SK-N-SH (cell line): Measurements from ENCODE around the gene PCDHGA1.

ENCODE experiments used
- CTCF ChIP-seq: fragments of 200-600 bp; sonication (generic); IDR thresholded peaks from 2 replicates; pipeline ENCODE4 v1.6.1; 2017; ENCODE audit warnings: antibody characterized with exemption, mild to moderate bottlenecking, moderate library complexity
- EP300 ChIP-seq, 2 experiments: IDR thresholded peaks; 2 replicates each; pipeline versions ENCODE4 v1.4.0 to v1.6.1; 2012; ENCODE audit warnings: borderline replicate concordance in 1 of 2, low read depth in 1 of 2, low read length in 1 of 2
- EZH2phosphoT487 ChIP-seq: fragments of 200-600 bp; sonication (generic); IDR thresholded peaks from 2 replicates; pipeline ENCODE4 v1.6.1; 2017; ENCODE audit warnings: low read depth, mixed run types, mild to moderate bottlenecking, antibody characterized with exemption, moderate library complexity, borderline replicate concordance
- FOXM1 ChIP-seq: IDR thresholded peaks from 2 replicates; pipeline ENCODE4 v1.4.0; 2012; ENCODE audit warnings: low read depth, mild to moderate bottlenecking
- GATA2 ChIP-seq: sonication (generic); formaldehyde crosslinking; IDR thresholded peaks from 2 replicates; pipeline ENCODE4 v1.5.0; 2020; ENCODE audit warnings: mild to moderate bottlenecking, missing genetic modification reagents
- PBX3 ChIP-seq: IDR thresholded peaks from 2 replicates; pipeline ENCODE4; 2012
- POLR2AphosphoS5 ChIP-seq: IDR thresholded peaks from 2 replicates; pipeline ENCODE4 v1.6.1; 2012; ENCODE audit warnings: low read depth, low read length
- RCOR1 ChIP-seq: fragments of 150-350 bp; IDR thresholded peaks from 2 replicates; pipeline ENCODE4 v1.6.1; 2017; ENCODE audit warnings: antibody characterized with exemption, low read length
- RFX5 ChIP-seq: IDR thresholded peaks from 2 replicates; pipeline ENCODE4 v1.6.1; 2012; ENCODE audit warnings: mild to moderate bottlenecking, improper control_type of control experiment, low read length
- RXRA ChIP-seq: IDR thresholded peaks from 2 replicates; pipeline ENCODE4 v1.4.0; 2012; ENCODE audit warnings: low read depth, mild to moderate bottlenecking, borderline replicate concordance
- SMC3 ChIP-seq: IDR thresholded peaks from 2 replicates; pipeline ENCODE4 v1.6.1; 2012; ENCODE audit warnings: low read depth, low read length, improper control_type of control experiment
- TCF12 ChIP-seq: IDR thresholded peaks from 2 replicates; pipeline ENCODE4 v1.4.0; 2012
- YY1 ChIP-seq: IDR thresholded peaks from 2 replicates; pipeline ENCODE4 v1.4.0; 2012; ENCODE audit warnings: low read depth, mild to moderate bottlenecking

GRCh38 chr5:141384471-141385267, 54.4 kb downstream of the PCDHGA1 start:
- TF ChIP-seq RCOR1 (no peak), TCF12 (no peak), CTCF (no peak), YY1 (no peak), GATA2 (CRISPR knock-in tag) (no peak), EZH2phosphoT487 (no peak), FOXM1 (no peak), SMC3 (no peak), POLR2AphosphoS5 (no peak), PBX3 (no peak), RXRA (no peak), EP300 (IDR thresholded peaks at IDR 0.05; ENCODE audit: borderline replicate concordance in 1 of 2, low read depth in 1 of 2, low read length in 1 of 2) (no peak), RFX5 (no peak)
